GM11168 (cell line): ENCODE results near the gene NPVF.

Experiments
- in situ Hi-C: fragments of 300-500 bp; cut with MboI; formaldehyde crosslinking; loops from one replicate; pipeline ENCODE4 v1.12.0; 2022; ENCODE audit warnings: low sequenced_read_pairs; ENCODE audit not compliant: unreplicated experiment

Gene NPVF

DNA sequence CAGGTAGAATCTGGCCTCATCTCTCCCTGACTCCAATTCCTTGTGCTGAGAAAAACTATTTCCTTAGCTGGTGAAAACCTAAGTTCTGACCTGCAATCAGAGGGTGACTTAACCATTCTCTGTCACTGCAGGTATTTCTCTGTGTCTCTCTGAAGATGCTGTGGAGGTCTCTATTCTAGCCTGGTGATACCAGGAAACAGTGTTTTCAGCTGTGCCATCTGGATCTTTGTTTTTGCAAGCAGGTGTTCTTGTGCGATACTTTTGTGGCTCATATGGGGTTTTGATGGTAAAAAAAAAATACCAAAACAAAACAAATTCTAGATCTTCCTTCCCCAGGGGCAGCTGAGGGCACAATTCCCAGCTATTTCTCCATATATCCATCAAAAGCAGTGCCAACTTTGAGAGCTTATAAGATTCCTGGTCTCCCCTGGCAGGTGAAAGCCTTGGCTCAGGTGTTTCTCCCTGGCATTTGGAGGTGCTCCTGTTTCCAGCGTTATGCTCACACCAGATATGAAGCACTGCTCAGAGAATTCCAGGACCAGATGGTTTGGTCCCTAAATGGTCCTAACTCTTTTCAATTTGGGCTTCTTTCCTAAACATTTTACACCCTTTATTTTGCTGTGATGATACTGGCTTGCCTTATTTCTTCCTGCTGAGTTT lies 9.9 kb upstream of the NPVF start:
- in situ Hi-C loops = no loop called here

DNA sequence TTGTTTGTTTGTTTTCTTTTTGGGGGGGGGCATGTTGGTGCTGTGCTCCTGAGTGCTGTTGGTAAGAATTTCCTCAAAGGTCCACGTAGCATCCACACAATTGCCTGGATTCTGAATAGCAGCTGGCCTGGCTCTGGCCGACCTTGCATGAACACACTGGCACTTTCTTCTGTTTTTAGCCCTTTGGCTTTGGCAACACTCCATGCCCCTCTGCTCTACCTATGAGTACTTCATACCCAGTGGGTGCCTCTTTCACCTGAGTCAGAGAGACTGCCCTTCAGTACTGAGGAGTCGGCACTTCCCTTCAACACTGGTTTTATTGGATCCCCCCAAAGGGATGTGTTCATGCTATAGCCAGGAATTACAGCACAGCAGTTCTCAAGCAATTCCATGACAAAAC lies 7.2 kb upstream of the NPVF start:
- in situ Hi-C loops = no loop called here

DNA sequence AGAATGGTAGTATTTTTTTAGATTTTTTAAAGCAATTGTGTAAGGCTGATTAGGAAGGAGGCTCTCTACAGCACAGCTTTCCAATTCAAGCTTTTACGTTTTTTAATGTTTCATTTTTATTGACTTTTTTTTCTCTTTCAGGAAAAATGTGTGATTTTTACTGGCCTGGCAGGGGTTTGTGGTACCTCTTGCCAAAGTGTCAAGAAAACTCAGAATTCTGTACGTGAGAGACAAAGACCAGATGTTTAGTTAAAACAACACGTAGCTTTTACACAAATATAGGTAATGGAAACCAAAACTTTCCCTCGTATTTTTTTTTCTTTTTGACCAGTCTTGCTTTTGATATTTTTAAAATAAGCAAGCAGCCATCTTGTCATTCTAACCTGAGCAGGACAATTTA lies 6.0 kb upstream of the NPVF start:
- in situ Hi-C loops = no loop called here

- in situ Hi-C loops = no loop called here
These were observed 5.1 kb downstream of the NPVF start for GRCh38 chr7:25223206-25223605.

DNA sequence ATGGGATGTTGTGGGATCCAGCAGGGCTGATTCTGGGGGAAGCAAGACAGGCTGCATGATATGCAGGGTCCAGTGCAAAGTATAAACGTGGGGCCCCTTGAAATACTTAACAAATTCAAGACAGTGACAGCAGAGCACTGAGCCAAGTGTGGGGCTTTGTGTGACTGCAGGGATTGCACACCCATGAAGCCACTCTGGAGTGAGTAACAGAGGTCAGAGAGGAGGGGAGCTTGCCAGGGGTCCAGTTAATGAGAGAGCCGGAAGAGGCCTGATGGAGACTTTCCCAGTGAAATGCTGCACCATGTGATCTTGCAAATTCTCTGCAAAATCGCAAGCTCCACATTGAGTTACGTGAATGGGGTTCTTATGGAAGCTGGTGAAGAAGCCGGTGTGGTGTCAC lies 5.6 kb downstream of the NPVF start:
- in situ Hi-C loops = no loop called here

DNA sequence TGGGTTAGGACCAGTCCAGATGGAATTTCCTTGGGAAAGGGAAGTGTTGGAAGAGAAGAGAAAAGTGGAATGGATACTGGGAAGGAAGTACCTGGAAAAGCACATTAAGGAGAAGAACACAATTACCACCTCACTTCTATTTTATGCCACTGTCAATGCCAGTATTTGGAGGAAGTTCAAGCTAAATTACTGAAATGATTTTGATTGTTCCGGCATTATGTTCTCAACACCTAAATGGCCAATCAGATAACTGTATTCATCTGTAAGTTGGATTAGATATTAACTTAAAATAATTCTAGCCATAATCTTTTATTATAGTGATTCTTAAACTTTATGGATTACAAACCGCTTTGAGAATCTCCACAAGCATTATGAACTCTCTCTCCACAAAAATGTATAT lies 7.3 kb downstream of the NPVF start:
- in situ Hi-C loops = no loop called here

DNA sequence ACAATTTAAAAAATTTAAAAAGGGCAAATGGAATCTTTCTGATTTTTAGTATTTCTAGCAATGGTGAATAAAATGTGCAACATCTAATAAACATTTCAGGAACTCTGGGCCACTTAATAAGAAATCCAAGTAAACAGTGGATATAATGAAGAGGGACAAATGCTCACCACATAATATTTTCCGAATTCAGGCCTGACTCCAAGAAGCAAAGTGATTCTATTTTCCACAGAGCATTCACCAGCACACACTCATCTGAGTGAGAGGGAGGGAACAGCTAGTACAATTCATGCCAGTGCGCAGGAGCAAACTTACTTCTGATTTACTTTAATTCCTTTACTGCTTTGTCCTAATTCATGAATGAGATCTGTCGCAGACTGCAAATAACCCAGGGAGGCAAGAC lies 10.1 kb downstream of the NPVF start:
- in situ Hi-C loops = no loop called here

GRCh38 chr7:25216837-25217236 lies 11.4 kb downstream of the NPVF start:
- in situ Hi-C loops = no loop called here

GRCh38 chr7:25215694-25216335 lies 12.5 kb downstream of the NPVF start:
- in situ Hi-C loops = no loop called here

GRCh38 chr7:25208525-25209221 lies 19.6 kb downstream of the NPVF start:
- in situ Hi-C loops = no loop called here

DNA sequence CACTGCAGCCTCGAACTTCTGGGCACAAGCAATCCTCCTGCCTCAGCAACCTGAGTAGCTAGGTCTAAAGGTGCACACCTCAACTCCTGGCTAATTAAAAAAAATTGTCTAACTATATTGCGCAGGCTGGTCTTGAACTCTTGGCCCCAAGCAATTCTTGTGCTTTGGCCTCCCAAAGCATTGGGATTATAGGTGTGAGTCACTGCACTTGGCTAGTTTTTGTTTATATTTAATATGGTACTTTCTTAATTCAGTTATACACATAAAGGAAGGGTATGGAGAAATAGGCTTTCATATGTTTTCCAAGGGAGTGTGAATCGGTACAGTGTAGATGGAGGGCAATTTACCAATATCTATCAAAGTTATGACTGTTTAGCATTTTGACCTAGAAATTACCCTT lies 20.4 kb downstream of the NPVF start:
- in situ Hi-C loops = no loop called here

- in situ Hi-C loops = no loop called here
These were observed 21.5 kb downstream of the NPVF start for GRCh38 chr7:25206765-25207164.

DNA sequence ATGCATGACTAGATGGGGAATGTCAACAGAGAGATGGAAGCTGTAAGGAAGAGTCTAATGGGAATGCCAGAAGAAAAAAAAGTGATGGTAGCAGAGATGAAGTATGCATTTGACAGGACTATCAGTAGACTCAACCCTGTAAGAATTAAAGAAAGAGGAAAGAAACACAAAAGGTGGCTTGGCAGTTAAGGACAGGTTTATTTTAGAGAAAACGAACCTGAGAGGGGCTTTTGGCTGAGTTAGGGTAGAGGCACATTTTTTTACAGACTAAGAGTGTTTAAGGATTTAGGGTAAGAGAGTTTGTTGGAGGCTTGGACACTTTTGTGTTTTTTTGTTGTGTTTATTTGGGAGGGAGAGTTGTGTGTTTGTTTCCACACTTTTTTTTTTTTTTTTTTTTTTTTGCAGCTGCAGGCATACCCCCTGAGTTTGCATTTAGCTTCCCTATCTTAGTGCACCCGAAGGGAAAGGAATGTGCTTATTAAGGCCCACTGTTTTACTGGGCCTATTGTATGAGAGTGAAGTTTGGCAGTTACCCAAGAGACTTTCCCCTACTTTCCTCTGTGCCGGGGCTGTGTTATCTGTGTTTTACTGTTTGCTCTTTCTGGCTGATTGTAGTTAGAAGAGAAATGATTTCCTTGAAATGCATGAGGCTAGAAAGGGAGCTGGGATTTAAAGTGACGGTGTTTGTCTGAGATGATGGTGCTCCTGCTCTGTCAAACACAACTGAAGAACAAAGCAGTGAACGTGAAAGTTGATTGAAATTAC lies 32.0 kb downstream of the NPVF start:
- in situ Hi-C loops = no loop called here

DNA sequence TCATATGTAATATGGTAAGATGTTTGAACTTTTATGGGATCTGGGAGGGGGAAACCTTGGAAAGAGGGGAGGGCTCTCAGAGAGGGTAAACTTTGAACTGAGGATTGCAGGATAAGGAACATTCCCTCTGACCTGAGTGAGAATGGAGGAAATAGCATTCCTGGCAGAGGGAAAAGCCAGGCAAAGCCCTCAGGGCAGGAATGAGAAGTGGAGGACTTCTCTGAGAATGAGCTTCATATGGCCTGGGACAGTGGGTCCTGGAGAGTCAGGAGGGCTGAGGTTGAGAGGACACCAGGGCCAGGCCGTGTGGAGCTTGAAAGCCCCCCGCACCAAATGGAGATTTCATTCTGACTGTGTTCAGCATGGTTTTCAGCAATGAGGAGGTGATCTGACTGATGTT lies 34.2 kb downstream of the NPVF start:
- in situ Hi-C loops = no loop called here

DNA sequence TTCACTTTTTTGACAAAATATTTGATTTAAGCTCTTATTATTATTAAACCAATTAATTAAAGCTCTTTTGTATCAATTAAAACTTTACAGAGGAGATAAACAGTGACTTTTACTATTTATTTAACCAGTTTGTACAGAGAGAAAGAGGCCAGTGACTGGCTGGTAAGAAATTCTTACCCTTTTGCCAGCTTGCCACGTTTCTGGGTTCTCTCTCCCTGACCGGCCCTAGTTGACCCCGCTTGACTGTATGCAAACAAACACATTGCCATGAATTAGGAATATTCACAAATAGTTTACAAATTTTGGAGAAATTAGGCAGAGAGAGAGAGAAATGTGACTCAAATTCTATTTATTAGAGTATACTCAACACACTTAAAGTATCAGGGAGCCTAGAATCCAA lies 36.2 kb downstream of the NPVF start:
- in situ Hi-C loops = no loop called here

DNA sequence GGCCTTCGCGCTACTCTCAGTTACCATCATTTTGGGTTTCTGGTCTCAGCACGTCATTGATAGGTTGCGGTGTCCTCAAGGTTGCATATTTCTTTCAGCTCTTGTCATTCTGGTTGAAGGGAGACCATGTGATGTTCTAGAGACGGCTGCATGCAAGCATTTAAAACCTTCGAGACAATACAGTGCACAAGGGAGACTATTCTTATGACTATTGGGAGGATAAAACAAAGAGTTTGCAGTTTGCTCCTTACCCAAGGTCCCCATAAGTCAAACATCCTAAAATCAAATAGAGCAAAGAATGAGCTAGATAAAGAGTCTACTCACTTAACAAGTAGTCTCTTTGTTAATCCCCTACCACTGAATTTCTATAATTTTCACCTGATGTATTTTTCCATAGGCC lies 39.1 kb downstream of the NPVF start:
- in situ Hi-C loops = no loop called here

GRCh38 chr7:25187932-25188331 lies 40.4 kb downstream of the NPVF start:
- in situ Hi-C loops = no loop called here

DNA sequence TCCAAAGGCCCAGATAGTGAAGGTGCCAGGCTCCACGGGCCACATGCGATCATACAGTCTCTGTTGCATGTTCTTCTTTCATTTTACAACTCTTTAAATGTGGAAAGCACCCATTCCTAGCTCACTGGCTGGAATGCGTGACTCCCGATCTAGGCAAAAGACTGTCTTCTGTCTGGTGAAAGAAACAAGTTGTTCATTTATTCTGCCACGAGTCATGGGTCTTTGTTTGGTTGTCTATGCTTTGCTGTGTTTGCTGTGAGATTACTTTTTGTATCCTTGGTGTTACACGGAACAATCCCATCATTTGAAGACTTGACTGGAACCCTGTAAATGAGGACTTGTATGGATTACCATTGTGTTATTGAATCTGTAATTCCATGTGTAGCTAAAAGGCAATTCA lies 41.9 kb downstream of the NPVF start:
- in situ Hi-C loops = no loop called here

- in situ Hi-C loops = no loop called here
These were observed 46.8 kb downstream of the NPVF start for GRCh38 chr7:25181532-25181931.

DNA sequence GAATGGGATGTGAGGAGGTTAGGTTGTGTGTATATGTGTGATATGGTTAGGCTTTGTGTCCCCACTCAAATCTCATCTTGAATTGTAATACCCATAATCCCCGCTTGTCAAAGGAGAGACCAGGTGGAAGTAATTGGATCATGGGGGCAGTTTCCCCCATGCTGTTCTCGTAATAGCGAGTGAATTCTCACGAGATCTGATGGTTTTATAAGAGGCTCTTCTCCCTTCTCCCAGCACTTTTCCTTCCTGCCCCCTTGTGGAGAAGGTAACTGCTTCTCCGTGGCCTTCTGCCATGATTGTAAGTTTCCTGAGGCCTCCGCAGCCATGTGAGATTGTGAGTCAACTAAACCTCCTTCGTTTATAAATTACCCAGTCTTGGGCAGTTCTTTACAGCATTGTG lies 47.3 kb downstream of the NPVF start:
- in situ Hi-C loops = no loop called here

- in situ Hi-C loops = no loop called here
These were observed 47.7 kb downstream of the NPVF start for GRCh38 chr7:25180592-25180923.
